SU-DHL-6 (cell line): ENCODE measurements around the gene ARMC10.

ENCODE experiments used
- EZH2phosphoT487 ChIP-seq: fragments of 200-600 bp; sonication (generic), shearing (Covaris generic); conservative IDR thresholded peaks from 2 replicates; pipeline ENCODE4 v1.6.1; 2018; ENCODE audit warnings: mild to moderate bottlenecking, antibody characterized with exemption, low read length, moderate library complexity, mixed read lengths
- TF ChIP-seq, protein P1 (sequence below): fragments of 200-600 bp; sonication (generic); IDR thresholded peaks from one replicate; pipeline ENCODE4 v1.5.1; 2017; ENCODE audit warnings: antibody characterized with exemption, mild to moderate bottlenecking, low read length, moderate library complexity; ENCODE audit not compliant: insufficient read depth, poor library complexity, severe bottlenecking

DNA sequence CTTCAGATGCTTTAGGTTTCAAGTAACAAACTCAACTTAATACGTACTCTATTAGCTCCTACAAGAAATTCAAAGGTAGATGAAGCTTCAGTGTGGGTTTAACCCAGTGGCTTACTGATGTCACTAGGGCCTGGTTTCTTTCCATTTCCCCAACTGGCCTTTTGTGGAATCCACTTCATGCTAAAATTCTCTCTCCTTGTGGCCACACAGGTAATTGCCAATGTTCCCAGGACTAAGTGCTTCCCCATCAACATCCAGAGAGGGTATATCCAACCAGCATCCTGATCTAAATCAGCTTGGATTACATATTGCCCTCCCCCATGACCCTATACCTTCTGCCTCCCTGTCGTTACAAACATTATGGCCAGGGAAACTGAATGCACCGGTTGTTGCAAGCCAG lies 11.0 kb upstream of the ARMC10 start:
- TF ChIP-seq, protein P1, sequence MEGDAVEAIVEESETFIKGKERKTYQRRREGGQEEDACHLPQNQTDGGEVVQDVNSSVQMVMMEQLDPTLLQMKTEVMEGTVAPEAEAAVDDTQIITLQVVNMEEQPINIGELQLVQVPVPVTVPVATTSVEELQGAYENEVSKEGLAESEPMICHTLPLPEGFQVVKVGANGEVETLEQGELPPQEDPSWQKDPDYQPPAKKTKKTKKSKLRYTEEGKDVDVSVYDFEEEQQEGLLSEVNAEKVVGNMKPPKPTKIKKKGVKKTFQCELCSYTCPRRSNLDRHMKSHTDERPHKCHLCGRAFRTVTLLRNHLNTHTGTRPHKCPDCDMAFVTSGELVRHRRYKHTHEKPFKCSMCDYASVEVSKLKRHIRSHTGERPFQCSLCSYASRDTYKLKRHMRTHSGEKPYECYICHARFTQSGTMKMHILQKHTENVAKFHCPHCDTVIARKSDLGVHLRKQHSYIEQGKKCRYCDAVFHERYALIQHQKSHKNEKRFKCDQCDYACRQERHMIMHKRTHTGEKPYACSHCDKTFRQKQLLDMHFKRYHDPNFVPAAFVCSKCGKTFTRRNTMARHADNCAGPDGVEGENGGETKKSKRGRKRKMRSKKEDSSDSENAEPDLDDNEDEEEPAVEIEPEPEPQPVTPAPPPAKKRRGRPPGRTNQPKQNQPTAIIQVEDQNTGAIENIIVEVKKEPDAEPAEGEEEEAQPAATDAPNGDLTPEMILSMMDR = no peak
- TF ChIP-seq EZH2phosphoT487 = no peak
